Activated CD4-positive, CD25-positive, alpha-beta regulatory T cell treated with anti-CD3 and anti-CD28 coated beads, Interleukin-2, amount 50 U/mL, for 16 hours (primary cell): ENCODE measurements around the gene IL17RD.

Experiments used
- DNase-seq: peaks from one replicate; pipeline ENCODE4 v3.0.0-alpha.2; 2020; ENCODE audit warnings: low read depth, low spot score

Gene IL17RD

DNA sequence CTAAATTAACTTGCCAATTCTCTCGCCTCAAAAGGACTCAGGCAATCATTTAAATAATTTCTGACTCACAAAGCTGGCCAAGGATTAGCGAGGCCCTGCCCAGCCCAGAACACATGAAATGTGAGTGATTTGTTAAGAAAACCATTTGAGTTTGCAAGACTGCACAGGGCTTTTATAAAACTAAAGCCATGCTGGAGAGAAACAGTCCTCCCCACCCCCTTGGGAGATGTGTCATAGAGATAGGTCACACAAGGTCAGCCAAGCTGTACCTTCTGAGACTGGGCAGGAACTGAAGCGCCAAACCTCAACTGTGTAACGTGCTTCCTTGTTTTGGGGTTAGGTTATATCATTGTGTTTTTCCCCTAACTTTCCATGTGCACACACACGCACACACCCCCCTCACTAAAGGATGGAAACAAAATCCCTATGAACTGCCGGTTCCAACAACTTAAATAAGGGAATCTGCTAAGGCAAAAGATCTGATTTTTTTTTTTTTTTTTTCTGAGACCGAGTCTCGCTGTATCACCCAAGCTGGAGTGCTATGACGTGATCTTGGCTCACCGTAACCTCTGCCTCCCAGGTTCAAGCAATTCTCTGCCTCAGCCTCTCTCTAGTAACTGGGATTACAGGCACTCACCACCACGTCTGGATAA, 96.6 kb downstream of the IL17RD start:
- no peak for DNase-seq

DNA sequence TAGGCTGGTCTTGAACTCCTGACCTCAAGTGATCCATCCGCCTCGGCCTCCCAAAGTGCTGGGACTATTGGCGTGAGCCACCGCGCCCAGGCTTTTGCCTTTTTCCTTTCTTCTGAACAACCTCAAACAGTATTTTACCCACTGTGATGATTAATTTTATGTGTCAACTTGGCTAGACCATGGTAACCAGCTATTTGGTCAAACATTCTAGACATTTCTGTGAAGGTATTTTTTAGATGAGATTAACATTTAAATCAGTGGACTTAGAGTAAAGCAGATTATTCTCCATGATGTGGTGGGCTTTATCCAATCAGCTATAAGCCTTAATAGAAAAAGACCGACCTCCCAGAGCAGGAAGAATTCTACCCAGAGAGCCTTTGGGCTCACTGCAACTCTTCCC, 98.7 kb downstream of the IL17RD start:
- no peak for DNase-seq

DNA sequence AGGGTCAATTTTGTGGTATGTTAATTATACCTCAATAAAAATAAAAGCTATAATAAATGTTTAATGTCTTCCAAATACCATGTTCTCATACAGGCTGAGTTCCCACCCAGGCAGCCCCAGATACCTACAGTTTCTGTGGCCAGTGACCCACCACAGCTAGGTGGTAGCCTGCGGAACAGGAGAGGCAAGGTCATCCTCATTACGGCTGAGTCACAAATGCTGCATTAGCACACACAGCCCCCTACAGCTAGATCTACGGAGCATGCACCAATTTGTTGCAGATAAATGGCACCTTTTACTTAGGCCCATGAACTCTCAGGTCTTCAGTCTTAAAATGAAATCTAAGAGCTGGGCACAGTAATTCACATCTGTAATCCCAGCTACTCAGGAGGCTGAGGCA, 99.6 kb downstream of the IL17RD start:
- DNase-seq, result no peak

DNA sequence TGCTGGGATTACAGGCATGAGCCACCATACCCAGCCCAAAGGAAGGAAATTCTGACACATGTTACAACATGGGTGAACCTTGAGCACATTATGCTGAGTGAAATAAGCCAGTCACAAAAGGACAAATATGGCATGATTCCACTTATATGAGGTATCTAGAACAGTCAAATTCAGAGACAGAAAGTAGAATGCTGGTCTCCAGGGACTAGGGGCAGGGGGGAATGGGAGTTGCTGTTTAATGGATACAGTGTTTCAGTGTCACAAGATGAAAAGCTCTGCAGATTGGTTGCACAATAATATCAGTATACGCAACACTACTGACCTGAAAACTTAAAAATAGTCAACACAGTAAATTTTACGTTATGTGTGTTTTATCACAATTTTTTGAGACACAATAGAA, 100.6 kb downstream of the IL17RD start:
- DNase-seq, result no peak

DNA sequence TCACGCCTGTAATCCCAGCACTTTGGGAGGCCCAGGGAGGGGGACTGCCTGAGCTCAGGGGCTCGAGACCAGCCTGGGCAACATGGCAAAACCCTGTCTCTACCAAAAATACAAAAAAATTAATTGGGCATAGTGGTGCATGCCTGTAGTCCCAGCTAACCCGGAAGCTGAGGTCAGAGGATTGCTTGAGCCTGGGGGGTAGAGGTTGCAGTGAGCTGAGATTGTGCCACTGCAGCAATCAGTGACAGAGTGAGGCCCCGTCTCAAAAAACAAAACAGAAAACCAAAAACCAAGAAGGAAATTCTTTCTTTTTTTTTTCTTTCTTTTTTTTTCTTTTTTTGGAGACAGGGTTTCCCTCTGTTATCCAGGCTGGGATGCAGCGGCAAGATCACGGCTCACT, 101.2 kb downstream of the IL17RD start:
- no peak for DNase-seq

DNA sequence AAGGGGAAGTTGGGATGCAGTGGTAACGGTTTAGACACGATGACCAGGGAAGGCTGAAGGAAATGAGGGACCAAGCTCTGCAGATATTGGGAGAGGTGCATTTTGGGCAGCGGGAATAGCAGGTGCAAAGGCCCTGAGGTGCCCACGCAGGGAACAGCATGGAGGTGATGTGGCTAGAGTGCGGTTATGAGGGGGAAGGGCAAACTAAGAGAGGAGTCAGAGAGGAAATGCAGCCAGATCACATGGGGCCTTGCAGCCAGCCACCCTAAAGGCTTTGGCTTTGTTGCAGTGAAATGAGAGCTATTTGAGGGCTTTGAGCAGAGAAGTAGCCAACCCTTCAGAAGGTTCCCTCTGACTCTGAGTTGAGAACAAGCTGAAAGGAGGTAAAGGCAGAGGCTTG, 102.1 kb downstream of the IL17RD start:
- no peak for DNase-seq

DNA sequence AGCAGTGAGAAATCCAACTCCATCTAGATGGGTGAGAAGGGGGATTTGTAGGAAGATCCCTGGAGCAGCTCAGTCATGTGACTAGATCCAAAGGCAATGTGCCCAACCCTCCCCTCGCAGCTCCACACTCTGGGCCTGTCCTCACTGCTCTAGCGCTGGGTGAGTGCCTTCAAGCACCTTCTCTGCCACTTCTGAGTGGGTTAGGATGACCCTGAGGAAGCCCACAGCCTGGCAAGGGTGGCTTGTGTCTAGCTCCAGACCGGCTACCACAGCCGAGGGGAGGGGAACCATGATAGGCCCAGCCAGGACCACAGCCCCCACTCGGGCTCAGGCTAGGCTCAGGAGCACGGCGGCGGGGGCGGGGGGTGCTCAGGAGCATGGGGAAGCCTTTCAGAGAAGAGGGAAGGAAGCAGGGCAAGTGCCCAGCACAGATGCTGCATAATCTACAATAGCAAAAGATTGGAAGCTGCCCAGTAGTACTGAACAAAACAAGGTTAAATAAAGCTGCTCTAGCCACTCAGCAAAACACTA, 103.0 kb downstream of the IL17RD start:
- DNase-seq, result no peak

DNA sequence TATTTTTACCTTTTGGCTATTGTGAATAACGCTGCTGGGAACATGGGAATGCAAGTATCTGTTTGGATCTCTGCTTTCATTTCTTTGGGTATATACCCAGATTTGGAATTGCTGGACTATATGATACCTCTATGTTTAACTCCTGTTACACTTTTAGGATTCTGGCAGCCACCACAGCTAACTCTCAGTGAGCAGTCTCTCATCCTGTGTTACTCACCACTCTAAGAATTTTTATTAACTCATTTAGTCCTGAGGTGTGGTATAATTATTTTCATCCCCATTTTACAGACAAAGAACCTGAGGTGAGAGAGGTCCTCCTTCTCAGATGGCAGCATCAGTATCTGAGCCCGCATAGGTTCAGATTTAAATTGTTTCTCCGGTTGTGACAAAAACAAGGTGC, 103.6 kb downstream of the IL17RD start:
- DNase-seq, result no peak

DNA sequence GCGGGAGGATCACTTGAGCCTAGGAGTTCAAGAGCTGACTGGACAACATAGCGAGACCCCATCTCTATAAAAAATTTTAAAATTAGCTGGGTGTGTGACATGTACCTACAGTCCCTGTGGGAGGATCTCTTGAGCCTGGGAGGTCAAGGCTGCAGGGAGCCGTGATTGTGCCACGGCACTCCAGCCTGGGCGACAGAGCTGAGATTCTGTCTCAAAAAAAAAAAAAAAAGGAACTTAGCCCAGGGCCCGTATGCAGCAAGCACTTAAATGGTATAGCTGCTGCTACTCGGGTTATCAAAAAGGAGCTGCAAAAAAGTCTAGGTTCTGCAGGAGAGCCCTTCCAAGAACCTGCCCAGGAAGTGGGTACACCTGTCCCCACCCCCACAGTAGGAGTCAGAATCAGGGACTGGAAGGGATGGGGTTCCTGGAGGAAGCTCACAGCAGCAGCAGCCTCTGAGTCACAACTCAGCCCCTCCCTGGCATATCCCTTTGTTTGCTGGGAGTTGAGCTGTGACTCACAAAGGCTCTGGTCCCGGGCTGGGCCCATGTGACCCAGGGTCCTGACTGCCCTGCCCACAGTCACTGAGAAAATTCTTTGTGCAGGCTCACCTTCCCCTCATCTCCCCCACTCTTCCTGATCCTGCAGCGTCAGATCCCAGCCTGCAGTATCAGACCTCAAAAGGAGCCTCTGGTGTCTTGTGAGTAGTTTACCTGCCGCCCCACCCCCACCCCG, 104.9 kb downstream of the IL17RD start, which contains the start of gene SPATA12:
Gene SPATA12 (plus strand): TSS at position 576 of the 733 bp plus-strand sequence. CDS start 13,031 bp downstream, outside the sequence.
- DNase-seq, result no peak

DNA sequence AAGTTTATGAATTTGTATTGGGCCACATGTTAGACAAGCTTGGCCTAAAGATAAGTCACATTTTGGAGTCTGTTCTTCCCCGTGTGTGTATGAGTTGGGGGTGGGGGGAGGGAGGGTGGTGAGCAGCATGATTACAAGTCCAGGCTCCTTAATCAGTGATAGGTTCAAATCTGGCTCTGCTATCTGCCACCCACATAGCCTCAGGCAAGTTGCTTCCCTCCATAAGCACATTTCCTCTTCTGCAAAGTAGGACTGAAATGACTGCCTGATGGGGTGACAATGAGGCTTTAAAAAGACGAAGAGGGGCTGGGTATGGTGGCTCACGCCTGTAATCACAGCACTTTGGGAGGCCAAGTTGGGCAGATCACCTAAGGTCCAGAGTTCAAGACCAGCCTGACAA, 105.7 kb downstream of the IL17RD start:
- no peak for DNase-seq

DNA sequence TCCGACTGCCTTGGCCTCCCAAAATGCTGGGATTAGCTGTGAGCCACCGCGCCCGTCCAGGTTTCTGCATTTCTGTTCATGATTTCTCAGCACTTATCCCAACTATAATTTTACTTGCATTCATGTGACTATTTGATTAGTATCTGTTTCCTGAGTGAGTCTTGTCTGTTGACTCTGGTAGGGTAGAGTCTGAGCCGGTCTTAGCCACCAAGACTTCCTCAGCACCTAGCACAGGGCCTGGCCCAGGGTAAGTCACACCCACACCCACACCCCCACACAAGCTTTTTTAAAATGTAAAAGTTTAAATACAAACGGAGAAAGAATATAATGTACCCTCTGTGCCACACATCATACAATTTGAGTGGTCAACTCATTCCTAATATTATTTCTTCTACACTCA, 107.8 kb downstream of the IL17RD start:
- no peak for DNase-seq

DNA sequence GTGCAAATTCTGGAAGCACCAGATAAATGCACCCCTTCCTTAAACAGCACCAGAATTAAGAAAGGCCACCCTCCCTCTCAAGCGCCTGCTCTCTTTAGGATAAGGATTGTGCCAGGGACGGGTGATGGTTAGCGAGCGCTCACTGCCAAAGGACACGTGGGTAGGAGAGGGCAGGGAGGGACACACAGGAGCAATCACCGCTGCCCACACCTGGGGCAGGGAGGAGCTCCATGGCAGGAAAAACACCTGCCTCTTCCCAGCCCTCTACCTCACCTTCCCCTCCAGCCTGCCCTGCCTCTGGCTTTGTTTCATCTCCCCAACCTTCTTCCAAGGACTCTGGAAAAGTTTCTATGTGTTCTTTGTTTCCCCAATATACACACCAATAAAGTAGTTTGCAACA, 112.0 kb downstream of the IL17RD start:
- DNase-seq, result no peak

DNA sequence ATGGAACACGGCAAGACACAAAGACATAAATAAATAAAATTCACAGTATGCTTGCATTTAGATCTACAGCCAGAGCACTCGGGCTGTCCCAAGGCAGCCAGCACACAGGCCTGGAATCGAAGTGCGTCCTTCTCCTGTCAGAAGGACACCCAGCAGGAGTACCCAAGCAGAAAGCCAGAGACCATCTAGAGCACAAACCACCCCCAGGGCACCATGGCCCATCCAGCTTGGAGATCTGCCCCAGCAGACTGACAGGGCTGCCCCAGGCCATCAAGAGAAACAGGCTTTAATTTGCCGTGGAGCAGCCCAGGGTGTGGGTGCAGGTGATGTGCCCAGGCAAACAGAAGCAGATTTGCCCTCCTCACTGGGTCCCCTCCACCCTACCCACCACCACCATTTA, 112.5 kb downstream of the IL17RD start:
- DNase-seq, result no peak

DNA sequence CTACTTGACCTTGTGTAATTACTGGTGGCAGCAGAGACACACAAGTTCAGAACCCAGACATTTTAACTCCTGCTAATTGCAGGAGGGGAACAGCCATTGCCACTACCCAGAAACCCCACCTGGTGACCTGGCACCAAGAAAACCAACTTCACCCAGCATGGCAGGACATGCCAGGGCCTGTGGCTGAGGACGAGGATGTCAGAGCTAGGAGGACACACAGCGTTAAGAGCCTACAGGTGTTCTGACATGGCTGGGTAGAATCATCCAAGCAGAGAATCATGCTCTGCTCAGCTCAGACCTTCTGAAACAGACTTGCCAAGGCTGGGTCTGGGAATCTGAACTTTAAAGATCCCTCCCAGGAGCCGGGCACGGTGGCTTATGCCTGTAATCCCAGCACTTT, 116.4 kb downstream of the IL17RD start:
- no peak for DNase-seq

DNA sequence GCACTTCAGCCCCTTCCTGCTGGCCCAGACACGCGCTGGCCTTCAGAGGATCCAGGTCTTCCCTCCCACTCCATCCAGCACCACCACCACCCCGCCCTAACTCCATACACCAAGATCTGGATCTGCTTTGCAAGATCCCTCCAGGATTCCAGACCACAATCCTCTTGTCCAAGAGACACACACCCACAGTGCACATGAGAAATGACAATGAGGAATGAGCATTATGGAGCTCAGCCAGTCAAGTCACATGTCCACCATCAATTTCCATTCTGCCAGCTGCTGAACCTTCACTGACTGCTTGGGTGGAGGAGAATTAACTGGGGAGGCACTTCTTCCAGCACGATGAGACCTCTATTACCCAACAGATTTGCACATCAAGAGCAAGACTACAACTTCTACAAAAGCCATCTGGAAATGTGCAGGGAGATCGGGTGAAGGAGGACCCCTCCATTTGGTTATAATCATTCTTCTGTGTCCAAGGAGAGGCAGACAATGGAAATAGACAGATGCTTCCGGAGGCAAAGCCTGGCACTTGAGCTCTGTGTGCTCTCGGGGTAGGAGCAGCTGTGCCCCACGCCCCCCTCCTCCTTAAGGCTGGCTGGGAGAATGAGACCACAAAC, 117.0 kb downstream of the IL17RD start:
- DNase-seq, result no peak

DNA sequence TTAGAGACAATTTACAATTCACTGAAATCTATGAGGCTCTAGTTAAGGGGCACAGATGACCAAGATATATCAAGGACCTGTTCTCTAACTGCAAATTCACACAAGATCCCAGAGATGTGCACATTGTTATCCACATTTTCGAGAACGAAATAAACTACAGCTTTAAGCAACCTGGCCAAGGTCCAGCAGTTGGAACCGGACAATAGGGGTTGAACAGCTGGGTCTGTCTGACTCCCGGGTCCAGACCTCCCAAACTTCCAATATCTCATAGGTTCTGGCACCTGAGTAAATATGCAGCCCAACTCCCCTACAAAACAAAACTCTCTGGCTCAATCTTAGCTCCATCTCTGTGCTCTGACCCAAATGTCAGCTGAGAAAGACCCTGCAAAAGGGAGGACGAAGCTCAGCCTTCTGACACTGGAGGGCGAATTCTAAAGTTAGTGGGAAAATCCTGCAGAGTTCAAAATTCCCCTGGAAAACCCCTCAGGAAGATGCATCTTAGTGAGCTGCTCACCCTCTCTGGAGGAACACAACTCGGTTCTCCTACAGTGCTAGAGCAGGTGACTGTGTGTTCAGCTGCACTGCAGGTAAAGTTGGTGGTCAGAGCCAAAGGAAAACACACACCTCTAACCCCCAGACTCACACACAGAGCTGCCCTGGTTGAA, 118.9 kb downstream of the IL17RD start:
- no peak for DNase-seq

DNA sequence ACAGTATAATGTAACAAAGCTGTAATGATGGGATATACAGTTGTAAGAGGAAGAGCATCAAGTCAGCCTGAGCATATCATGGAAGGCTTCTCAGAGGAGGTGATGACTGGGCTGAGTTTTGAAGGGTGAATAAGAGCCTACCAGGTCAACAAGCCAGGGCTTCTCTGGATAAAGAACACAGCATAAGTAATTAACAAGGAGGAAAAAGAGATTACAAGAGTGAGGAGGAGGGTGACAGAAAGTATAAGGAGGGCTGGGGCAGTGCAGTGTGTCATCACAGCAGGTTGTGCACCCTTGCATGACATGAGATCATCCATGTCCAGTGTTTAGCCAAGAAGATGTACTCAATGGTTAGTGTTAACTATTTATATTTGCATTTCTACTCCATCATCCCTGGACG, 121.6 kb downstream of the IL17RD start:
- DNase-seq, result no peak

DNA sequence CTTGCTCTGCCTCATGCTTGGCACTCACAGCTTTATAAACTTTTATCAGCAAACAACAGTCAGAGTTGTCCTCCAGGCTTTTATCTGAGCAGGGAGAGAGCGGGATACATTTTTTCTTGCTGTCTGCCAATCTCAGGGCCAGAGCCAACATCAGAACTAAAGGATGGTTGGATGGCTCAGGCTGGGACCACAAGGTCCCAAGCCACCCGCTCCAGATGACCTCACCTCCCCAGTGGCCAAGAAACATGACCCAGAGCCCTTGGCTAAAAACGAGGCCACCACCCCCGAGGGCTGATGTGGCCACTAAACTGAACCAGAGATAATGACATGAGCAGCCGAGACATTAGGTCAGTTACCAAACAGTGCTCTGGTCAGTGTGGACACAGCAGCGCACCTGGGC, 123.5 kb downstream of the IL17RD start:
- no peak for DNase-seq
